Activated CD8-positive, alpha-beta T cell treated with anti-CD3 and anti-CD28 coated beads for 36 hours (primary cell): ENCODE data around the gene ARF1. TPM values are rescaled to one million over a fixed set of nuclear protein-coding genes. Genes with fewer than 3 reads are reported as not detected.

ENCODE experiments used
- ATAC-seq: fragments of 200-7000 bp; cut with Tn5 transposase; one replicate; pipeline ENCODE4 v1.10.0; 2021; ENCODE audit warnings: mild to moderate bottlenecking, moderate library complexity
- CTCF ChIA-PET: fragments of 350-600 bp; sonication (Branson Sonifier 250); formaldehyde crosslinking; loops from one replicate; lab custom pipeline; 2021; ENCODE audit warnings: antibody characterized with exemption; lab: Charles Lee
- POLR2A ChIA-PET: fragments of 350-600 bp; sonication (Branson Sonifier 250); formaldehyde crosslinking; loops from one replicate; lab custom pipeline; 2021; ENCODE audit warnings: antibody characterized with exemption; lab: Charles Lee
- DNase-seq: peaks from one replicate; pipeline ENCODE4 v3.0.0-alpha.2; 2020
- H3K27ac Mint-ChIP-seq: one replicate; pipeline ENCODE4 v1.8.0; 2021; ENCODE audit warnings: mild to moderate bottlenecking, mixed read lengths
- H3K27me3 Mint-ChIP-seq: one replicate; pipeline ENCODE4 v1.8.0; 2021; ENCODE audit warnings: mixed read lengths
- H3K36me3 Mint-ChIP-seq: one replicate; pipeline ENCODE4 v1.8.0; 2021; ENCODE audit warnings: low read depth, mixed read lengths
- H3K4me1 Mint-ChIP-seq: one replicate; pipeline ENCODE4 v1.8.0; 2021; ENCODE audit warnings: low read depth, mixed read lengths
- H3K4me3 Mint-ChIP-seq: one replicate; pipeline ENCODE4 v1.8.0; 2021; ENCODE audit warnings: mild to moderate bottlenecking, moderate library complexity, mixed read lengths
- H3K9me3 Mint-ChIP-seq: one replicate; pipeline ENCODE4 v1.8.0; 2021; ENCODE audit warnings: mixed read lengths
- intact Hi-C: fragments of 100-400 bp; cut with micrococcal nuclease; formaldehyde crosslinking; loops from one replicate; pipeline ENCODE4 v1.10.0; 2022
- total RNA-seq, 2 experiments: library from RNA; stranded (reverse); gene quantifications; one replicate each; pipeline ENCODE4 v1.2.3, GENCODE V29; 2021
- TF ChIP-seq, protein P1 (sequence below): fragments of 200-600 bp; IDR thresholded peaks from one replicate; pipeline ENCODE4 v1.8.0; 2022; ENCODE audit warnings: antibody characterized with exemption, mild to moderate bottlenecking

ARF1 gene
- total RNA-seq, 2 experiments from 2014 or later, result 349 to 350 TPM

- Mint-ChIP-seq H3K36me3 (peaks cover 69% of the 10 kb centered on the region), H3K27me3 (no peaks in the 10 kb centered on the region), H3K4me3 (no peak overlapping the region), H3K27ac (no peak overlapping the region), H3K4me1 (peaks cover 25% of the 10 kb centered on the region), H3K9me3 (peaks cover 14% of the 10 kb centered on the region)
- CTCF ChIA-PET, result no interaction called here
- POLR2A ChIA-PET, result interaction anchor here (0.7 to 5.8 kb wide), 6 partner anchors 6 to 251 kb away, joined by 3 to 51 read pairs (median 5); partner anchors contain the start of genes ARF1 and MRPL55
- intact Hi-C loops, result no loop called here
- no peak for ATAC-seq
- TF ChIP-seq, protein P1, sequence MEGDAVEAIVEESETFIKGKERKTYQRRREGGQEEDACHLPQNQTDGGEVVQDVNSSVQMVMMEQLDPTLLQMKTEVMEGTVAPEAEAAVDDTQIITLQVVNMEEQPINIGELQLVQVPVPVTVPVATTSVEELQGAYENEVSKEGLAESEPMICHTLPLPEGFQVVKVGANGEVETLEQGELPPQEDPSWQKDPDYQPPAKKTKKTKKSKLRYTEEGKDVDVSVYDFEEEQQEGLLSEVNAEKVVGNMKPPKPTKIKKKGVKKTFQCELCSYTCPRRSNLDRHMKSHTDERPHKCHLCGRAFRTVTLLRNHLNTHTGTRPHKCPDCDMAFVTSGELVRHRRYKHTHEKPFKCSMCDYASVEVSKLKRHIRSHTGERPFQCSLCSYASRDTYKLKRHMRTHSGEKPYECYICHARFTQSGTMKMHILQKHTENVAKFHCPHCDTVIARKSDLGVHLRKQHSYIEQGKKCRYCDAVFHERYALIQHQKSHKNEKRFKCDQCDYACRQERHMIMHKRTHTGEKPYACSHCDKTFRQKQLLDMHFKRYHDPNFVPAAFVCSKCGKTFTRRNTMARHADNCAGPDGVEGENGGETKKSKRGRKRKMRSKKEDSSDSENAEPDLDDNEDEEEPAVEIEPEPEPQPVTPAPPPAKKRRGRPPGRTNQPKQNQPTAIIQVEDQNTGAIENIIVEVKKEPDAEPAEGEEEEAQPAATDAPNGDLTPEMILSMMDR, result no peak
- DNase-seq, result peak; percentile 0
Observed at GRCh38 chr1:228096416-228097332, 14.2 kb downstream of the ARF1 start.

DNA sequence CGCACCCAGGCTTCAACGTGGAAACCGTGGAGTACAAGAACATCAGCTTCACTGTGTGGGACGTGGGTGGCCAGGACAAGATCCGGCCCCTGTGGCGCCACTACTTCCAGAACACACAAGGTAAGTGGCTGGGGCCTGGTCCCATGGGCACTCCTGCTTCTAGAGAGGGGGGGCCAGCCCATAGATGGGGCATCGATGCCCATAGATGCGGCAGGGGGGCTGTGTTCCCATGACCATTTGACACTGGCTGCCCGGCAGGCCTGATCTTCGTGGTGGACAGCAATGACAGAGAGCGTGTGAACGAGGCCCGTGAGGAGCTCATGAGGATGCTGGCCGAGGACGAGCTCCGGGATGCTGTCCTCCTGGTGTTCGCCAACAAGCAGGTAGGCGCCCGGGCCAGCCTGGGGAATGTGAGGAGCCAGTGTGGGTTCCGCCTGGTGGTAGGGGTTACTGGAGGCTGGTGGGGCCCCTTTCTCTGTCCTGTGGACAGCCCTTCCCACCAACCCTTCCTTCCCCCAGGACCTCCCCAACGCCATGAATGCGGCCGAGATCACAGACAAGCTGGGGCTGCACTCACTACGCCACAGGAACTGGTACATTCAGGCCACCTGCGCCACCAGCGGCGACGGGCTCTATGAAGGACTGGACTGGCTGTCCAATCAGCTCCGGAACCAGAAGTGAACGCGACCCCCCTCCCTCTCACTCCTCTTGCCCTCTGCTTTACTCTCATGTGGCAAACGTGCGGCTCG is 15.0 kb downstream of the ARF1 start:
- Mint-ChIP-seq H3K27me3 (no peaks in the 10 kb centered on the region), H3K4me1 (peaks cover 17% of the 10 kb centered on the region), H3K36me3 (peaks cover 61% of the 10 kb centered on the region), H3K27ac (no peak overlapping the region), H3K4me3 (no peak overlapping the region), H3K9me3 (peaks cover 14% of the 10 kb centered on the region)
- TF ChIP-seq, protein P1, result no peak
- ATAC-seq (no peak), DNase-seq (peak; percentile 5)
- intact Hi-C loops, result no loop called here
- CTCF ChIA-PET, result no interaction called here
- POLR2A ChIA-PET, result interaction anchor here (0.7 to 5.8 kb wide), 7 partner anchors 7 to 92 kb away, joined by 3 to 51 read pairs (median 4); partner anchors contain the start of genes ARF1 and MRPL55

GRCh38 chr1:228098323-228098931 is 15.9 kb downstream of the ARF1 start:
- intact Hi-C loops, result no loop called here
- Mint-ChIP-seq H3K27me3 (no peaks in the 10 kb centered on the region), H3K9me3 (peaks cover 11% of the 10 kb centered on the region), H3K4me1 (peaks cover 16% of the 10 kb centered on the region), H3K4me3 (no peak overlapping the region), H3K27ac (no peak overlapping the region), H3K36me3 (peaks cover 55% of the 10 kb centered on the region)
- DNase-seq (peak; percentile 1), ATAC-seq (no peak)
- CTCF ChIA-PET, result no interaction called here
- TF ChIP-seq, protein P1, result no peak
- POLR2A ChIA-PET, result interaction anchor here (0.6 to 5.8 kb wide), 6 partner anchors 8 to 332 kb away, joined by 3 to 51 read pairs (median 6); partner anchors contain the start of genes ARF1 and IBA57

GRCh38 chr1:228099331-228099732 is 16.8 kb downstream of the ARF1 start:
- no peak overlapping the region for H3K4me3 Mint-ChIP-seq
- TF ChIP-seq, protein P1, result no peak
- ATAC-seq (no peak), DNase-seq (peak; percentile 1)
- POLR2A ChIA-PET, result interaction anchor here (0.6 to 5.8 kb wide), 7 partner anchors 9 to 333 kb away, joined by 3 to 51 read pairs (median 3); partner anchors contain the start of genes ARF1 and IBA57
- CTCF ChIA-PET, result no interaction called here
- intact Hi-C loops, result no loop called here
- H3K36me3 Mint-ChIP-seq, result peaks cover 46% of the 10 kb centered on the region
- no peak overlapping the region for H3K27ac Mint-ChIP-seq
- no peaks in the 10 kb centered on the region for H3K27me3 Mint-ChIP-seq
- peaks cover 7% of the 10 kb centered on the region for H3K9me3 Mint-ChIP-seq
- peaks cover 22% of the 10 kb centered on the region for H3K4me1 Mint-ChIP-seq
